GM19193 (cell line): ENCODE data around the gene ZSCAN22.

Experiments
- POLR2A ChIP-seq: IDR thresholded peaks from 4 replicates; pipeline ENCODE4 v1.6.1; 2011; ENCODE audit not compliant: insufficient read depth, insufficient read length; ENCODE audit errors: extremely low read depth

Gene ZSCAN22

DNA sequence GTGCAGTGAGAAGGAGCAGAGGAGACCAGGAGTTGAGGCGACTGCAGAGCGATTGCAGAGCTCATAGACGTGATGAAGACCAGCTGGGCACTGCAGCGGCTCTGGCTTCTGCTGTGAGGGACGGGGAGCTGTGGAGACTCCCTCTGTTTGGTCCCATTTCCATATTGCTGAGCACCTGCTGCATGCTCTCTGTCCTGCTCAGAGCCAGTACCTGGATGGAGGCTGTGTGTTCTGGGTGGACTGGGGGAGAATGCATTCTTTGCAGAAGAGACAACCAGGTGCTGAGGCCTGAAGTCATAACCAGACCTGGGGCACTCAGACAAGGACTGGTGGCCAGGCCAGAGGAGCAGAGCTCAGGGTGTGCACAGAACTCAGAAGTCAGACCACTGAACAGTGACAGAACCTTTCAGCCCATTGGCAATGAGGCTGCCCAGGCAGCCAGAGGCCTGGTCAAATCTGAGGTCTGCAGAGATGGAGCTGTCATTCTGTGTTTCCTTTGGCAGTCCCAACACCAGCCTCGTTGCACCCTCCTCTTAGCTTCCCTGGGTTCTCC is 27.8 kb downstream of the ZSCAN22 start:
- TF ChIP-seq POLR2A, result no peak

DNA sequence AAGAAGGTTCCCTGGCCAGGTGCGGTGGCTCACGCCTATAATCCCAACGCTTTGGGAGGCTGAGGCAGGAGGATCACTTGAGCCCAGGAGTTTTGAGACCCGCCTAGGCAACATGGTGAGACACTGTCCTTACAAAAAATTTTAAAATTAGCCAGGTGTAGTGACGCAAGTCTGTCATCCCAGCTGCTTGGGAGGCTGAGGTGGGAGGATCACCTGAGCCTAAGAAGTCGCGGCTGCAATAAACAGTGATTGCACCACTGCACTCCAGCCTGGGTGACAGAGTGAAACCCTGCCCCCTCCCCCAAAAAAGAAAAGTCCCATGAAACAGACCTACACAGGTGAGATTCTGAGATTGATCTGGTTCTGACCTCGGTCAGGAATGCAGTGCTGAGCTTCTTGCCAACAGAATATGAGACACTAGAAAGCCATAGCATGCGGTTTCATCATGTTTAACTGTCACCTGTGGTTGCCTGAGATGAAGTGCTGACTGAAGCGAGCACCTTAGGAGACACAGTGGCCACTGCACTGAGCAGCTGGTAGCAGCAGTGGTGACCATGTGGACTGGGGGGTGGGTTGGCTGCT is 28.5 kb downstream of the ZSCAN22 start:
- no peak for TF ChIP-seq POLR2A

DNA sequence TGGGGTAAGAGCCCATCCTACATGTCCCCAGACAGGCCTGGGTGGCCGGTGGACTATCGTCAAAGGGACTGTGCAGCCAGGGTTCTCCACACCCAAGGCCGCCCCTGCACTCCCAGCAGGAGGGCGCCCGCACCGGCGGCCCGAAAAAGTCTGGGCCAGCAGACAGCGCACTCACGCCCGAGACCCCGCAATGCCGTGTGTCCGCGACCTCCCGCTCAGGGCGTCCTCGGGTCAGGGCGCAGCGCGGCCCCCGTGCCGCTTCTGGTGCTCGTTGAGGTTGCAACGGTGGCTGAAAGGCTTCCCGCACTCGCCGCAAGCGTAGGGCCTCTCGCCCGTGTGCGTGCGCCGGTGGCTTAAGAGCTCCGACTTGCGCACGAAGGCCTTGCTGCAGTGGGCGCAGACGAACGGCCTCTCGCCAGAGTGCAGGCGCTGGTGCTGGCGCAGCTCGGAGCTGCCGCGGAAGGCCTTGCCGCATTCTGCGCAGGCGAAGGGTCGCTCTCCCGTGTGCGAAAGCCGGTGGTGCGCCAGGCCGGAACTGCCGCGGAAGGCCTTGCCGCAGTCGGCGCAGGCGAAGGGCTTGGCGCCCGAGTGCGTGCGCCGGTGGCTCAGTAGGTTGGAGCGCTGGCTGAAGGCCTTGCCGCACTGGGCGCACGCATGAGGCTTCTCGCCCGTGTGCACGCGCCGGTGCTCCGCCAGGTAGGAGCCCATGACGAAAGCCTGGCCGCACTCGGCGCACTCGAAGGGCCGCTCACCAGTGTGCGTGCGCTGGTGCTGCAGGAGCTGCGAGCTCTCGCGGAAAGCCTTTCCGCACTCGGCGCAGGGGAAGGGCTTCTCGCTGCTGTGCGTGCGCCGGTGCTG is 29.3 kb downstream of the ZSCAN22 start:
- no peak for TF ChIP-seq POLR2A

DNA sequence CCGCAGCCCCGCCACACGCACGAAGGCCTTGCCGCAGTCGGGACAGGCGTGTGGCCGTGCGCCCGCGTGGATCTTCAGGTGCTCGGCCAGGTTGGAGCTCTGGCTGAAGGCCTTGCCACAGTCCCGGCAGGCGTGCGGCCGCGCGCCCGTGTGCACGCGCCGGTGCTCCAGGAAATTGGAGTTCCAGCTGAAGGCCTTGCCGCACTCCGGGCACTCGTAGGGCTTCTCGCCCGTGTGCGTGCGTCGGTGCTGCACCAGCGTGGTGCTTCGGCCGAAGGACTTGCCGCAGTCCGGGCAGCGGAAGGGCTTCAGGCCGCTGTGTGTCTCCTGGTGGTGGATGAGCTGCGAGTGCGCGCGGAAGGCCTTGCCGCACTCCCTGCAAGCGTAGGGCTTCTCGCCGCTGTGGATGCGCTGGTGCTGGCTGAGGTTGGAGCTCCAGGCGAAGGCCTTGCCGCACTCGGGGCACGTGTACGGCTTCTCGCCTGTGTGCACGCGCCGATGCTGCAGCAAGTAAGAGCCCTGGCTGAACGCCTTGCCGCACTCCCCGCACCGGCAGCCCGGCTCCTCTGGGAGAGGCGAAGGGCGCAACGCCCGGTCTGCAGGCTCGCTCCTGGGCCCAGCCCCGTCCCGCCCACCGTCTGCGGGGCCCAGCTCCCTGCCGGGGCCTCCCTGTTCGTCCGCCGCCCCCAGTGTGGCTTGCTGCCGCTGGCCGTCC is 30.1 kb downstream of the ZSCAN22 start:
- no peak for TF ChIP-seq POLR2A

DNA sequence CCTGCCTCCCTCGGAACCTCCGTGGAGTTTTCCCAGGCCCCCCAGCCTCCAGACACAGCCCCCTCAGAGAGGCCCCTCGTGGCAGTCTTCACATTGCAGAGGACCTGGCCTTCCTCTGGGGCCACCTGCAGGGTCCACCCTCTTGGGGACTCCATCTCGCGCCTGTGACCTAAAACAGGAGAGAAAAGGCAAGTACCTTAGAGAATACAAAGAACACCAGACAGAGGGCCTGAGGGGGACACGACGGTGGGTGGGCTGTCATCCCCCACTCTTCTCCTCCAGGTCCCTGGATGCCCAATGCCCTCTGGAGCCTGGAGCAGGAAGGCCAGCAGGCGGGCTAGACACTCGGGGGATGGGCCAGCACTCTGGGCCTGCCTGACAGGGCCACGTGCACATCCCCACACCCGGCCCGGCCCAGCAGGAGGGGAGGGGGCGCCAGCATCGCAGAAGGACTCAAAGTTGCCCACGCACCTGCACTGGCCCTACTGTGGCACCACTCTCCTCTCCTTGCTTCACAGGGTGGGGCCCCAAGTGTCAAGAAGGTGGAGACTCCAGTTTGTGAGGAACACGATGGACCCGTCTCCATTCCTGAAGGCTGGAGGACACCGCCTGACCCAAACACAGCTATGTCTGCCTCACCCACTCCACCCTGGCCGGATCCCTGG is 30.8 kb downstream of the ZSCAN22 start:
- TF ChIP-seq POLR2A, result no peak

DNA sequence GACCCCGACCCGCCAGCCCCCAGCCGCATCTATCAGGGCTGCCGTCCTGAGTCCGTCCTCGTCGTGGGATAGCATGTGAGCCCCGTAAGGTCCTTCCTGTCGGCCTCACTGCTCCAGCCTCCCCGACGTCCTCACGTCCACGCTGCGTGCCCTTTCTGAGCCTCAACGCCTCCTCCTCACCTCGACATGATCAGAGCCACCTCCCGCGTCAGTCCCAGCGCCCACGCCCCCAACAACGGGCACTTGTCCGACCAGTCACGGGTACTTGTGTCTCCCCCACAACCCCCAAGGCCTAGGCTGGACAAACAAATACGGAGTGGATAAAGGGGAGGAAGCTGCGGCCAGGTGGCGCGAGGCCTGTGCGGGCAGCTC is 35.1 kb downstream of the ZSCAN22 start:
- TF ChIP-seq POLR2A, result no peak

DNA sequence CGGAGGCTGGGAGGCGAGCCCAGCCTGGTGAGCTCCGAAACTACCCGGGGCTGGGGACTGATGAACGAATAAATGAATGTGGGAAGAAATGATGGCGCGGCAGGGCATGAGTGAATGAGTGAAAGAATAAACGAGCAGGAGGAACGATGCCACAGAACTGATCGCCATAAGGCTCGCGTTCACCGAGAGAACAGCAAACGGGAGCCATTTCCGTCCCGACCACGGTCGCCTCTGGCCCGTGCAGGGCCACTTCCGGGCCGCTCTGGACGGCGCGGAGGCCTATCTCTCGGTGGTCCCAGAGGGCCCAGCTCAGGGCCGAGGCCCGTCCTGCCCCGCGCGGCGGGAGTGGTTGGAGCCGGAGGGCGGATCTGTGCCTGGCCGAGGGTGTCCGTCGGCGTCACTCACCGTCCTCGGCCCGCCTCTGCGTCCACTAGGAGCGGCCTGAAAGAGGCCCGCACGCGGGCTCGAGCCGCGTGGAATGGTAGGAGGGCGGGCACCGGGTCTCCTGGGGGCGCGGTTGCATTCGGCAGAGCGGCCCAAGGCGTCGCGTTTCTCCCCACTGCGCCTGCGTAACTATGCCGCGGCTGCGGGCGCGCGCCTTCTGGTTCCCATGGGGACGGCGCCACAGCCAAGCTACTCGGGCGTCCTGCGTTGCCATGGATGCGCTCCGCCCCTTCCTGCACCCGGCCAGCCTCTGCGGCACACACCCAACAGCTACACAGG is 35.6 kb downstream of the ZSCAN22 start, which contains the start of gene ZNF497:
Gene ZNF497, minus strand, starts transcription at position 480 of the 723 bp plus-strand sequence. CDS start 5,116 bp downstream, outside the sequence.
- TF ChIP-seq POLR2A, result peak; percentile 81

DNA sequence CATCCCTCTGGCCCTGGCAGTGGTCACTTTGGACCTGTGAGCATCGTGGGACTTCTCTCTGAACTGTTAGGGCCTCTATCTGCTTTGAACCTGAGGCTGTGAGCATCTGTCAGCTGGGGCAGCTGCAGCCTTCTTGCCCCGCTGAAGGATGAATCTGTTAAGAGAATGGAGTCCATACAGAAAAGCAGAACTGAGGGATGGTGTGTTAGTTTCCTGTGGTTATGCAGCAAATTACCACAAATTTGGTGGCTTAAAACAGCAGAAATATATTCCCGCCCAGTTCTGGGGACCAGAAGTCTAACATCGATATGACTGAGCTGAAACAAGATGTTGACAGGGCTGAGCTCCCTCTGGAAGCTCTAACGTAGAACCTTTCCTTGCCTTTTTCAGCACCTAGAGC is 37.4 kb downstream of the ZSCAN22 start:
- TF ChIP-seq POLR2A, result no peak

DNA sequence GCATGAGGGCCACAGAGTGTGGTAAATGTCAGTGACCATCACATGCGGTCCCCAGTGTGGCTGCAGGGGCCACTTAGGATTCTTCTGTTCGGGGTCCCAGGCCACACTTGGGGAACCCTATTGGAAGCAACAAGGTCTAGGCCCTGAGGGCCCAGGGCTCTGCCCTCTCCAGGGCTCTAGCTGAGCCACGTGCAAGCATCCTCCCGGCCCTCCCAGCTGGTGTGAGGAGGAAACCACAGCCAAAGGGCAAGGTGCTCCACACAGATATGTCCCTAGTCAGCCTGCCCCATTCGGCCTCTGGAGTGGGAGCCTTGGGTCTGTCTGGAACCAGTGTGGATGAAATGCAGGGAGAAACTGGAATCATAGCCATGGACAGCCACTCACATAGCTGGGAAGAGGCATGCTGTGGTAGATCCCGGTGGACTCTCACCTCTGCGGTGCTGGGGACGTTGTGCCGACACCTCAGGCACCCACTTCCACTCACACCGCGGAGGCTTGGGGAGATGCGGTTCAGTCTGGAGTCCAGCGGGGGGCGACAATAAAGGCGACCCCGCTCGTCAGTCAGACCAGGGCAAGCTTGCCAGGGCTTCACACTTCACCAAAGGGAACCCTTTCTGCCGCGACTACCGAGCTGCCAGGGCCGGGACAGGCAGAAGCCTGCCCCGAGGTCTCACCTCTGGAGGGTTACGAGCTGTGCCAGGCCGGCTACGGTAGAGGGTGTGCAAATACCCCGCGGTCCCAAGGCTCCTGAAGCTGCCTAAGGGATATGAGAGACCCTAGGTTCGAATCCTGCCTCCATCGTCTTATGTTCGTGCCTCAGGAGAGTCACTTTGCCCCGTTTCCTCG is 40.0 kb downstream of the ZSCAN22 start:
- no peak for TF ChIP-seq POLR2A

DNA sequence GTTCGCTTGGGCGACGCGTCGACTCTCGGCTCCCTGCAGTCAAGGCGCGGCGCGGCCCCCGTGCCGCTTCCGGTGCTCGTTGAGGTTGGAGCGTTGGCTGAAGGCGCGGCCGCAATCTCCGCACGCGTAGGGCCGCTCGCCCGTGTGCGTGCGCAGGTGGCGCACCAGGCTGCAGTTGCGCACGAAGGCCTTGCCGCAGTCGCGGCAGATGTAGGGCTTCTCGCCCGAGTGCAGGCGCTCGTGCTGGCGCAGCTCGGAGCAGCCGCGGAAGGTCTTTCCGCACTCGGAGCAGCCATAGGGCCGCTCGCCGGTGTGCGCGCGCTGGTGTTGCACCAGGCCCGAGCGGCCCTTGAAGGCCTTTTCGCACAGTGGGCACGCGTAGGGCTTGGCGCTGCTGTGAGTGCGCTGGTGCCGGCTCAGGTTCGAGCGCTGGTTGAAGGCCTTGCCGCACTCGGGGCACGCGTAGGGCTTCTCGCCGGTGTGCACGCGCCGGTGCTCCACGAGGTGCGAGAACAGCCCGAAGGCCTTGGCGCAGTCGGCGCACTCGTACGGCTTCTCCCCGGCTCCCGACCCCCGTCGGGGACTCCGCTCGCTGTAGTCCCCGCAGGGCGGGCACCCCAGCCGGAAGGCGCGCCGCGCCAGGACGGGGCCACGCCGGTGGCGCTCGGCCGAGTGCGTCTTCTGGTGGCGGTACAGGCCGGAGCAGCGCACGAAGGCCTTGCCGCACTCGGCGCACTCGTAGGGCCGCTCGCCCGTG is 41.1 kb downstream of the ZSCAN22 start:
- no peak for TF ChIP-seq POLR2A

DNA sequence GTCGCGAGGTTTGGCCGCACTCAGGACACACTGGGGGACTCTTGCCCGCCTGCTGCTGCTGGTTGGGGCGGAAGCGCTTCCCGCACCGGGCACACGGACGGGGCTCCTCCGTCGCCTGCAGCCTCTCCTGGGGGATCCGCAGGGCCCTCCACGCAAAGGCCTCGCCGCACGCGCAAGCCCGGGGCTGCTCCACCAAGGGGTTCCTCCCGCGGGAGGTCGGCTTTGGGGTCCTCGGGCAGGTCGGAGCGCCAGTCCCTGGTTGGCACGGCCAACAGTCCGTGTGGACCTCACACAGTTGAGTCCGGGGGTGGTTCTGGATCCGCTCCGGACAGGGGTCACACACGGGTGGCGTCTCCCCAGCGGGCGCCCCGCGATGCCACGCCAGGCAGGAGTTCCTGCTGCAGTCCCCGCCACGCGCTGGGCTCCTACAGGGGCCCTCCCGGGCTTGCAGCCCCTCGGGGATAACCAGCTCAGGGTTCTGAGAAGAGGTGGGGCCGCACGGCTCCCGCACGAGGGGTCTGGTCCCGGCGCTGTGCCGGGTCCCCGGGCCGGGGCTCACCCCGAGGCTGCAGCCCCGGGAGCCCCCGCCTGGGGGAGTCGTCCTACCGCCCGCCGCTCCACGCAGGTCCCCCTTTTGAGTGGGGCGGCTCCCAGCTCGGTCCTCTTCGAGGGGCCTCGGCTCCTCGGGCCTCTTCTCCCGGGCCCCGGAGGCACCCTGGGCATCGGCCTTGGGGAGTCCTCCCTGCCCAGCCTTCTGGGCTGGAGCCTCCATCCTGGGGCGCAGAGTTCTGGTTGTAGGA is 42.0 kb downstream of the ZSCAN22 start:
- TF ChIP-seq POLR2A, result no peak
